ENCODE measurements around the gene CD8B2. TPM values are rescaled to one million over a fixed set of nuclear protein-coding genes. Genes with fewer than 3 reads are reported as not detected.

CD8B2 gene
- total and polyA plus RNA-seq, 2 experiments from 2014 or later: 0.06 TPM; not detected in 1

DNA sequence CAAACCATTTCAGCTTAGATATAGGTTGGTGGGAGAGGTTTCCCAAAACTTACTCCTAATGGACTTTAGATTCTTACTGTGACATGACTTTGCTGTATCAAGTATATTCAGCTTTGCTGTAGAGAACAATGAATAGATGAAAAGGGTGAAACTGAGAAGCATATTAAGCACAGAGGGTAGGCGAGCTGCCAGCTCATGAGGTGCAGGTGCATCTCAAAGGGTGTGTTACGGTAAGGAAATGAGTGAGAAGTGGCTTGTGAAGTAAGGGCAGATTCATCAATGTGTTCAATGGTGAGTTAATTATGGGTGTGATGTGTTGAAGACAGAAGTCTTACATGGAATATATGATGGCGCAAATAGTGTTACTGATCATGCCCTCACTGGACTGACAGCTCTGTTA is 49.3 kb downstream of the CD8B2 start:
- no peak overlapping the region for H3K27ac Mint-ChIP-seq
- no peaks in the 10 kb centered on the region for H4K20me1 ChIP-seq (replicated peaks; ENCODE audit: insufficient read depth)
- peaks cover 3% of the 10 kb centered on the region for H3K27me3 Mint-ChIP-seq (ENCODE audit: insufficient read depth, low read depth, poor library complexity)
- no peaks in the 10 kb centered on the region for H3K9me2 ChIP-seq (ENCODE audit: insufficient read depth)
- TF ChIP-seq, protein P1, sequence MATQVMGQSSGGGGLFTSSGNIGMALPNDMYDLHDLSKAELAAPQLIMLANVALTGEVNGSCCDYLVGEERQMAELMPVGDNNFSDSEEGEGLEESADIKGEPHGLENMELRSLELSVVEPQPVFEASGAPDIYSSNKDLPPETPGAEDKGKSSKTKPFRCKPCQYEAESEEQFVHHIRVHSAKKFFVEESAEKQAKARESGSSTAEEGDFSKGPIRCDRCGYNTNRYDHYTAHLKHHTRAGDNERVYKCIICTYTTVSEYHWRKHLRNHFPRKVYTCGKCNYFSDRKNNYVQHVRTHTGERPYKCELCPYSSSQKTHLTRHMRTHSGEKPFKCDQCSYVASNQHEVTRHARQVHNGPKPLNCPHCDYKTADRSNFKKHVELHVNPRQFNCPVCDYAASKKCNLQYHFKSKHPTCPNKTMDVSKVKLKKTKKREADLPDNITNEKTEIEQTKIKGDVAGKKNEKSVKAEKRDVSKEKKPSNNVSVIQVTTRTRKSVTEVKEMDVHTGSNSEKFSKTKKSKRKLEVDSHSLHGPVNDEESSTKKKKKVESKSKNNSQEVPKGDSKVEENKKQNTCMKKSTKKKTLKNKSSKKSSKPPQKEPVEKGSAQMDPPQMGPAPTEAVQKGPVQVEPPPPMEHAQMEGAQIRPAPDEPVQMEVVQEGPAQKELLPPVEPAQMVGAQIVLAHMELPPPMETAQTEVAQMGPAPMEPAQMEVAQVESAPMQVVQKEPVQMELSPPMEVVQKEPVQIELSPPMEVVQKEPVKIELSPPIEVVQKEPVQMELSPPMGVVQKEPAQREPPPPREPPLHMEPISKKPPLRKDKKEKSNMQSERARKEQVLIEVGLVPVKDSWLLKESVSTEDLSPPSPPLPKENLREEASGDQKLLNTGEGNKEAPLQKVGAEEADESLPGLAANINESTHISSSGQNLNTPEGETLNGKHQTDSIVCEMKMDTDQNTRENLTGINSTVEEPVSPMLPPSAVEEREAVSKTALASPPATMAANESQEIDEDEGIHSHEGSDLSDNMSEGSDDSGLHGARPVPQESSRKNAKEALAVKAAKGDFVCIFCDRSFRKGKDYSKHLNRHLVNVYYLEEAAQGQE (IDR thresholded peaks at IDR 0.05; ENCODE audit: unreplicated experiment): no peak
- TF ChIP-seq EZH2 (IDR thresholded peaks at IDR 0.05; ENCODE audit: low read depth, unreplicated experiment): no peak
- no peak for TF ChIP-seq POLR2AphosphoS5 (IDR thresholded peaks at IDR 0.05; ENCODE audit: low read depth)
- no peak for TF ChIP-seq EZH2phosphoT487 (IDR thresholded peaks at IDR 0.05; ENCODE audit: unreplicated experiment)
- TF ChIP-seq, protein P2, sequence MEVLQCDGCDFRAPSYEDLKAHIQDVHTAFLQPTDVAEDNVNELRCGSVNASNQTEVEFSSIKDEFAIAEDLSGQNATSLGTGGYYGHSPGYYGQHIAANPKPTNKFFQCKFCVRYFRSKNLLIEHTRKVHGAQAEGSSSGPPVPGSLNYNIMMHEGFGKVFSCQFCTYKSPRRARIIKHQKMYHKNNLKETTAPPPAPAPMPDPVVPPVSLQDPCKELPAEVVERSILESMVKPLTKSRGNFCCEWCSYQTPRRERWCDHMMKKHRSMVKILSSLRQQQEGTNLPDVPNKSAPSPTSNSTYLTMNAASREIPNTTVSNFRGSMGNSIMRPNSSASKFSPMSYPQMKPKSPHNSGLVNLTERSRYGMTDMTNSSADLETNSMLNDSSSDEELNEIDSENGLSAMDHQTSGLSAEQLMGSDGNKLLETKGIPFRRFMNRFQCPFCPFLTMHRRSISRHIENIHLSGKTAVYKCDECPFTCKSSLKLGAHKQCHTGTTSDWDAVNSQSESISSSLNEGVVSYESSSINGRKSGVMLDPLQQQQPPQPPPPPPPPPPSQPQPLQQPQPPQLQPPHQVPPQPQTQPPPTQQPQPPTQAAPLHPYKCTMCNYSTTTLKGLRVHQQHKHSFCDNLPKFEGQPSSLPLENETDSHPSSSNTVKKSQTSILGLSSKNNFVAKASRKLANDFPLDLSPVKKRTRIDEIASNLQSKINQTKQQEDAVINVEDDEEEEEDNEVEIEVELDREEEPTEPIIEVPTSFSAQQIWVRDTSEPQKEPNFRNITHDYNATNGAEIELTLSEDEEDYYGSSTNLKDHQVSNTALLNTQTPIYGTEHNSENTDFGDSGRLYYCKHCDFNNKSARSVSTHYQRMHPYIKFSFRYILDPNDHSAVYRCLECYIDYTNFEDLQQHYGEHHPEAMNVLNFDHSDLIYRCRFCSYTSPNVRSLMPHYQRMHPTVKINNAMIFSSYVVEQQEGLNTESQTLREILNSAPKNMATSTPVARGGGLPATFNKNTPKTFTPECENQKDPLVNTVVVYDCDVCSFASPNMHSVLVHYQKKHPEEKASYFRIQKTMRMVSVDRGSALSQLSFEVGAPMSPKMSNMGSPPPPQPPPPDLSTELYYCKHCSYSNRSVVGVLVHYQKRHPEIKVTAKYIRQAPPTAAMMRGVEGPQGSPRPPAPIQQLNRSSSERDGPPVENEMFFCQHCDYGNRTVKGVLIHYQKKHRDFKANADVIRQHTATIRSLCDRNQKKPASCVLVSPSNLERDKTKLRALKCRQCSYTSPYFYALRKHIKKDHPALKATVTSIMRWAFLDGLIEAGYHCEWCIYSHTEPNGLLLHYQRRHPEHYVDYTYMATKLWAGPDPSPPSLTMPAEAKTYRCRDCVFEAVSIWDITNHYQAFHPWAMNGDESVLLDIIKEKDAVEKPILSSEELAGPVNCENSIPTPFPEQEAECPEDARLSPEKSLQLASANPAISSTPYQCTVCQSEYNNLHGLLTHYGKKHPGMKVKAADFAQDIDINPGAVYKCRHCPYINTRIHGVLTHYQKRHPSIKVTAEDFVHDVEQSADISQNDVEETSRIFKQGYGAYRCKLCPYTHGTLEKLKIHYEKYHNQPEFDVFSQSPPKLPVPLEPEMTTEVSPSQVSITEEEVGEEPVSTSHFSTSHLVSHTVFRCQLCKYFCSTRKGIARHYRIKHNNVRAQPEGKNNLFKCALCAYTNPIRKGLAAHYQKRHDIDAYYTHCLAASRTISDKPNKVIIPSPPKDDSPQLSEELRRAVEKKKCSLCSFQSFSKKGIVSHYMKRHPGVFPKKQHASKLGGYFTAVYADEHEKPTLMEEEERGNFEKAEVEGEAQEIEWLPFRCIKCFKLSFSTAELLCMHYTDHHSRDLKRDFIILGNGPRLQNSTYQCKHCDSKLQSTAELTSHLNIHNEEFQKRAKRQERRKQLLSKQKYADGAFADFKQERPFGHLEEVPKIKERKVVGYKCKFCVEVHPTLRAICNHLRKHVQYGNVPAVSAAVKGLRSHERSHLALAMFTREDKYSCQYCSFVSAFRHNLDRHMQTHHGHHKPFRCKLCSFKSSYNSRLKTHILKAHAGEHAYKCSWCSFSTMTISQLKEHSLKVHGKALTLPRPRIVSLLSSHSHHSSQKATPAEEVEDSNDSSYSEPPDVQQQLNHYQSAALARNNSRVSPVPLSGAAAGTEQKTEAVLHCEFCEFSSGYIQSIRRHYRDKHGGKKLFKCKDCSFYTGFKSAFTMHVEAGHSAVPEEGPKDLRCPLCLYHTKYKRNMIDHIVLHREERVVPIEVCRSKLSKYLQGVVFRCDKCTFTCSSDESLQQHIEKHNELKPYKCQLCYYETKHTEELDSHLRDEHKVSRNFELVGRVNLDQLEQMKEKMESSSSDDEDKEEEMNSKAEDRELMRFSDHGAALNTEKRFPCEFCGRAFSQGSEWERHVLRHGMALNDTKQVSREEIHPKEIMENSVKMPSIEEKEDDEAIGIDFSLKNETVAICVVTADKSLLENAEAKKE (CRISPR knock-in tag; IDR thresholded peaks at IDR 0.05): no peak
- no peak for TF ChIP-seq CREB1 (CRISPR knock-in tag; IDR thresholded peaks at IDR 0.05; ENCODE audit: low read depth)
- no peak for TF ChIP-seq STAT1 (IDR thresholded peaks at IDR 0.05; ENCODE audit: unreplicated experiment)
- no peak for TF ChIP-seq ZNF331 (CRISPR knock-in tag; IDR thresholded peaks at IDR 0.05; ENCODE audit: low read depth)
- TF ChIP-seq, protein P3, sequence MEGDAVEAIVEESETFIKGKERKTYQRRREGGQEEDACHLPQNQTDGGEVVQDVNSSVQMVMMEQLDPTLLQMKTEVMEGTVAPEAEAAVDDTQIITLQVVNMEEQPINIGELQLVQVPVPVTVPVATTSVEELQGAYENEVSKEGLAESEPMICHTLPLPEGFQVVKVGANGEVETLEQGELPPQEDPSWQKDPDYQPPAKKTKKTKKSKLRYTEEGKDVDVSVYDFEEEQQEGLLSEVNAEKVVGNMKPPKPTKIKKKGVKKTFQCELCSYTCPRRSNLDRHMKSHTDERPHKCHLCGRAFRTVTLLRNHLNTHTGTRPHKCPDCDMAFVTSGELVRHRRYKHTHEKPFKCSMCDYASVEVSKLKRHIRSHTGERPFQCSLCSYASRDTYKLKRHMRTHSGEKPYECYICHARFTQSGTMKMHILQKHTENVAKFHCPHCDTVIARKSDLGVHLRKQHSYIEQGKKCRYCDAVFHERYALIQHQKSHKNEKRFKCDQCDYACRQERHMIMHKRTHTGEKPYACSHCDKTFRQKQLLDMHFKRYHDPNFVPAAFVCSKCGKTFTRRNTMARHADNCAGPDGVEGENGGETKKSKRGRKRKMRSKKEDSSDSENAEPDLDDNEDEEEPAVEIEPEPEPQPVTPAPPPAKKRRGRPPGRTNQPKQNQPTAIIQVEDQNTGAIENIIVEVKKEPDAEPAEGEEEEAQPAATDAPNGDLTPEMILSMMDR (conservative IDR thresholded peaks at IDR 0.05; ENCODE audit: low read depth in 2 of 2): no peak
- TF ChIP-seq NANOG (IDR thresholded peaks at IDR 0.05; ENCODE audit: borderline replicate concordance): no peak
- TF ChIP-seq ZNF114 (CRISPR knock-in tag; IDR thresholded peaks at IDR 0.05): no peak
- TF ChIP-seq JUNB (IDR thresholded peaks at IDR 0.05; ENCODE audit: unreplicated experiment): no peak
- TF ChIP-seq, protein P4, sequence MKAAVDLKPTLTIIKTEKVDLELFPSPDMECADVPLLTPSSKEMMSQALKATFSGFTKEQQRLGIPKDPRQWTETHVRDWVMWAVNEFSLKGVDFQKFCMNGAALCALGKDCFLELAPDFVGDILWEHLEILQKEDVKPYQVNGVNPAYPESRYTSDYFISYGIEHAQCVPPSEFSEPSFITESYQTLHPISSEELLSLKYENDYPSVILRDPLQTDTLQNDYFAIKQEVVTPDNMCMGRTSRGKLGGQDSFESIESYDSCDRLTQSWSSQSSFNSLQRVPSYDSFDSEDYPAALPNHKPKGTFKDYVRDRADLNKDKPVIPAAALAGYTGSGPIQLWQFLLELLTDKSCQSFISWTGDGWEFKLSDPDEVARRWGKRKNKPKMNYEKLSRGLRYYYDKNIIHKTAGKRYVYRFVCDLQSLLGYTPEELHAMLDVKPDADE (IDR thresholded peaks at IDR 0.05): no peak
- H3K4me1 Mint-ChIP-seq: peaks cover 18% of the 10 kb centered on the region; the same call in 2 of the 3 replicates
- no peaks in the 10 kb centered on the region for H3K79me2 ChIP-seq (replicated peaks; ENCODE audit: insufficient read depth)
- no peak overlapping the region for H3K27ac ChIP-seq (ENCODE audit: low read depth)
- H3K4me3 Mint-ChIP-seq: no peak overlapping the region
- no peaks in the 10 kb centered on the region for H3K36me3 ChIP-seq (ENCODE audit: insufficient read depth)
- ATAC-seq (no peak), DNase-seq (ENCODE audit: low spot score) (no peak)
- H3K4me2 ChIP-seq: no peak overlapping the region
- no peaks in the 10 kb centered on the region for H3K4me1 ChIP-seq (ENCODE audit: insufficient read depth)
- H3K9me3 Mint-ChIP-seq: no peaks in the 10 kb centered on the region
- H3K36me3 Mint-ChIP-seq (ENCODE audit: low read depth): no peaks in the 10 kb centered on the region
- no peaks in the 10 kb centered on the region for H3K27me3 ChIP-seq (ENCODE audit: insufficient read depth)
- no peak overlapping the region for H3K4me3 ChIP-seq
- no peaks in the 10 kb centered on the region for H3F3A ChIP-seq (replicated peaks; ENCODE audit: low read depth)
- H2AFZ ChIP-seq: no peak overlapping the region

All from GM23338 (cell line).